Measurements from ENCODE around the gene ZNF318.

The ZNF318 gene

GRCh38 chr6:43290339-43290904 lies 79.0 kb downstream of the ZNF318 start:
- DNase-seq: no peak
- WGBS (ENCODE audit: extremely low coverage, insufficient coverage, insufficient read length): no CpG with 5 or more reads among the region's 3 CpGs
- Histone ChIP-seq H4K12ac (ENCODE audit: low read depth, low read length) (no peak overlapping the region), H4K91ac (ENCODE audit: low read depth, low read length) (no peak overlapping the region), H2BK5ac (ENCODE audit: low read depth, low read length, poor library complexity) (no peak overlapping the region), H3K4me1 (ENCODE audit: control insufficient read depth in 1 of 2, insufficient read depth in 2 of 2, low read length in 2 of 2) (no peaks in the 10 kb centered on the region), H3K18ac (ENCODE audit: low read length) (no peak overlapping the region), H3K9me3 (ENCODE audit: insufficient read depth, low read depth, low read length) (peaks cover 3% of the 10 kb centered on the region), H3K4ac (ENCODE audit: low read depth, low read length) (no peak overlapping the region), H3K14ac (ENCODE audit: low read length) (no peak overlapping the region), H3K4me3 (ENCODE audit: low read depth, low read length) (no peak overlapping the region), H3K4me2 (ENCODE audit: low read length) (no peak overlapping the region), H3K27ac (ENCODE audit: low read depth, low read length) (no peak overlapping the region), H3K79me2 (ENCODE audit: control insufficient read depth, insufficient read depth, low read length, poor library complexity) (no peaks in the 10 kb centered on the region), H3K23ac (ENCODE audit: low read length) (no peak overlapping the region), H3K27me3 (ENCODE audit: insufficient read depth, low read length) (peaks cover 6% of the 10 kb centered on the region), H2BK12ac (ENCODE audit: low read length) (no peak overlapping the region), H3K9ac (ENCODE audit: low read length) (no peak overlapping the region), H2BK120ac (ENCODE audit: insufficient read depth, low read length, poor library complexity) (no peak overlapping the region), H3K79me1 (ENCODE audit: low read length) (no peaks in the 10 kb centered on the region), H3K36me3 (ENCODE audit: control insufficient read depth in 1 of 2, insufficient read depth in 2 of 2, low read length in 2 of 2) (no peaks in the 10 kb centered on the region), H2AK5ac (ENCODE audit: low read length) (no peak overlapping the region), H4K8ac (ENCODE audit: low read depth, low read length) (no peak overlapping the region), H2AFZ (ENCODE audit: insufficient read depth, low read length, poor library complexity) (no peak overlapping the region)

- no peak overlapping the region for H3K23ac ChIP-seq (ENCODE audit: low read length)
- no peak overlapping the region for H2BK120ac ChIP-seq (ENCODE audit: insufficient read depth, low read length, poor library complexity)
- no peaks in the 10 kb centered on the region for H3K36me3 ChIP-seq (ENCODE audit: control insufficient read depth in 1 of 2, insufficient read depth in 2 of 2, low read length in 2 of 2)
- H3K4me3 ChIP-seq (ENCODE audit: low read depth, low read length): no peak overlapping the region
- WGBS (ENCODE audit: extremely low coverage, insufficient coverage, insufficient read length): no CpG with 5 or more reads among the region's 7 CpGs
- no peak overlapping the region for H2AFZ ChIP-seq (ENCODE audit: insufficient read depth, low read length, poor library complexity)
- no peak overlapping the region for H2BK12ac ChIP-seq (ENCODE audit: low read length)
- no peak for DNase-seq
- no peak overlapping the region for H4K12ac ChIP-seq (ENCODE audit: low read depth, low read length)
- H3K14ac ChIP-seq (ENCODE audit: low read length): no peak overlapping the region
- no peak overlapping the region for H4K91ac ChIP-seq (ENCODE audit: low read depth, low read length)
- no peaks in the 10 kb centered on the region for H3K9me3 ChIP-seq (ENCODE audit: insufficient read depth, low read depth, low read length)
- H3K4ac ChIP-seq (ENCODE audit: low read depth, low read length): no peak overlapping the region
- no peak overlapping the region for H3K4me2 ChIP-seq (ENCODE audit: low read length)
- H3K79me2 ChIP-seq (ENCODE audit: control insufficient read depth, insufficient read depth, low read length, poor library complexity): no peaks in the 10 kb centered on the region
- peaks cover 7% of the 10 kb centered on the region for H3K27me3 ChIP-seq (ENCODE audit: insufficient read depth, low read length)
- no peak overlapping the region for H2BK5ac ChIP-seq (ENCODE audit: low read depth, low read length, poor library complexity)
- no peak overlapping the region for H3K27ac ChIP-seq (ENCODE audit: low read depth, low read length)
- no peak overlapping the region for H3K18ac ChIP-seq (ENCODE audit: low read length)
- H2AK5ac ChIP-seq (ENCODE audit: low read length): no peak overlapping the region
- H3K4me1 ChIP-seq (ENCODE audit: control insufficient read depth in 1 of 2, insufficient read depth in 2 of 2, low read length in 2 of 2): peaks cover 0 to 4% of the 10 kb centered on the region in 2 experiments
- no peak overlapping the region for H3K9ac ChIP-seq (ENCODE audit: low read length)
- no peak overlapping the region for H4K8ac ChIP-seq (ENCODE audit: low read depth, low read length)
- H3K79me1 ChIP-seq (ENCODE audit: low read length): no peaks in the 10 kb centered on the region
These were observed 81.4 kb downstream of the ZNF318 start for GRCh38 chr6:43287717-43288679.

- WGBS (ENCODE audit: extremely low coverage, insufficient coverage, insufficient read length): no CpG with 5 or more reads among the region's 10 CpGs
- Histone ChIP-seq H3K9me3 (ENCODE audit: insufficient read depth, low read depth, low read length) (no peaks in the 10 kb centered on the region), H3K4me1 (ENCODE audit: control insufficient read depth in 1 of 2, insufficient read depth in 2 of 2, low read length in 2 of 2) (peaks cover 0 to 4% of the 10 kb centered on the region in 2 experiments), H3K27me3 (ENCODE audit: insufficient read depth, low read length) (peaks cover 7% of the 10 kb centered on the region), H4K12ac (ENCODE audit: low read depth, low read length) (no peak overlapping the region), H3K9ac (ENCODE audit: low read length) (no peak overlapping the region), H3K36me3 (ENCODE audit: control insufficient read depth in 1 of 2, insufficient read depth in 2 of 2, low read length in 2 of 2) (no peaks in the 10 kb centered on the region), H2BK12ac (ENCODE audit: low read length) (no peak overlapping the region), H3K79me1 (ENCODE audit: low read length) (no peaks in the 10 kb centered on the region), H4K8ac (ENCODE audit: low read depth, low read length) (no peak overlapping the region), H2BK120ac (ENCODE audit: insufficient read depth, low read length, poor library complexity) (no peak overlapping the region), H3K23ac (ENCODE audit: low read length) (no peak overlapping the region), H2AFZ (ENCODE audit: insufficient read depth, low read length, poor library complexity) (no peak overlapping the region), H2BK5ac (ENCODE audit: low read depth, low read length, poor library complexity) (no peak overlapping the region), H2AK5ac (ENCODE audit: low read length) (no peak overlapping the region), H4K91ac (ENCODE audit: low read depth, low read length) (no peak overlapping the region), H3K4me2 (ENCODE audit: low read length) (no peak overlapping the region), H3K27ac (ENCODE audit: low read depth, low read length) (no peak overlapping the region), H3K4ac (ENCODE audit: low read depth, low read length) (no peak overlapping the region), H3K14ac (ENCODE audit: low read length) (no peak overlapping the region), H3K4me3 (ENCODE audit: low read depth, low read length) (no peak overlapping the region), H3K18ac (ENCODE audit: low read length) (no peak overlapping the region), H3K79me2 (ENCODE audit: control insufficient read depth, insufficient read depth, low read length, poor library complexity) (no peaks in the 10 kb centered on the region)
- DNase-seq: no peak
These were observed 82.3 kb downstream of the ZNF318 start for GRCh38 chr6:43286980-43287716.

GRCh38 chr6:43286456-43286979 lies 82.9 kb downstream of the ZNF318 start:
- Histone ChIP-seq H3K4me3 (ENCODE audit: low read depth, low read length) (no peak overlapping the region), H3K4me2 (ENCODE audit: low read length) (no peak overlapping the region), H2BK12ac (ENCODE audit: low read length) (no peak overlapping the region), H3K79me2 (ENCODE audit: control insufficient read depth, insufficient read depth, low read length, poor library complexity) (no peaks in the 10 kb centered on the region), H3K4me1 (ENCODE audit: control insufficient read depth in 1 of 2, insufficient read depth in 2 of 2, low read length in 2 of 2) (peaks cover 0 to 4% of the 10 kb centered on the region in 2 experiments), H3K4ac (ENCODE audit: low read depth, low read length) (no peak overlapping the region), H4K91ac (ENCODE audit: low read depth, low read length) (no peak overlapping the region), H4K12ac (ENCODE audit: low read depth, low read length) (no peak overlapping the region), H3K79me1 (ENCODE audit: low read length) (no peaks in the 10 kb centered on the region), H2AK5ac (ENCODE audit: low read length) (no peak overlapping the region), H3K18ac (ENCODE audit: low read length) (no peak overlapping the region), H4K8ac (ENCODE audit: low read depth, low read length) (no peak overlapping the region), H3K27ac (ENCODE audit: low read depth, low read length) (no peak overlapping the region), H3K23ac (ENCODE audit: low read length) (no peak overlapping the region), H3K9me3 (ENCODE audit: insufficient read depth, low read depth, low read length) (no peaks in the 10 kb centered on the region), H3K14ac (ENCODE audit: low read length) (no peak overlapping the region), H2BK5ac (ENCODE audit: low read depth, low read length, poor library complexity) (no peak overlapping the region), H2AFZ (ENCODE audit: insufficient read depth, low read length, poor library complexity) (no peak overlapping the region), H3K9ac (ENCODE audit: low read length) (no peak overlapping the region), H2BK120ac (ENCODE audit: insufficient read depth, low read length, poor library complexity) (no peak overlapping the region), H3K36me3 (ENCODE audit: control insufficient read depth in 1 of 2, insufficient read depth in 2 of 2, low read length in 2 of 2) (no peaks in the 10 kb centered on the region), H3K27me3 (ENCODE audit: insufficient read depth, low read length) (peaks cover 7% of the 10 kb centered on the region)
- no peak for DNase-seq
- WGBS (ENCODE audit: extremely low coverage, insufficient coverage, insufficient read length): no CpG with 5 or more reads among the region's 6 CpGs
